HG02973 (cell line): ENCODE results near the gene CDC42EP2.
"Not testable (repeated sequence)": the region's sequence is repeated elsewhere in the genome, so short reads cannot be mapped to it uniquely, and the experiment has no call there.

Source experiments
- ATAC-seq: cut with Tn5 transposase; IDR thresholded peaks from one replicate; pipeline ENCODE4 v1.9.1; 2021; ENCODE audit warnings: moderate library complexity; ENCODE audit not compliant: unreplicated experiment

Gene CDC42EP2

DNA sequence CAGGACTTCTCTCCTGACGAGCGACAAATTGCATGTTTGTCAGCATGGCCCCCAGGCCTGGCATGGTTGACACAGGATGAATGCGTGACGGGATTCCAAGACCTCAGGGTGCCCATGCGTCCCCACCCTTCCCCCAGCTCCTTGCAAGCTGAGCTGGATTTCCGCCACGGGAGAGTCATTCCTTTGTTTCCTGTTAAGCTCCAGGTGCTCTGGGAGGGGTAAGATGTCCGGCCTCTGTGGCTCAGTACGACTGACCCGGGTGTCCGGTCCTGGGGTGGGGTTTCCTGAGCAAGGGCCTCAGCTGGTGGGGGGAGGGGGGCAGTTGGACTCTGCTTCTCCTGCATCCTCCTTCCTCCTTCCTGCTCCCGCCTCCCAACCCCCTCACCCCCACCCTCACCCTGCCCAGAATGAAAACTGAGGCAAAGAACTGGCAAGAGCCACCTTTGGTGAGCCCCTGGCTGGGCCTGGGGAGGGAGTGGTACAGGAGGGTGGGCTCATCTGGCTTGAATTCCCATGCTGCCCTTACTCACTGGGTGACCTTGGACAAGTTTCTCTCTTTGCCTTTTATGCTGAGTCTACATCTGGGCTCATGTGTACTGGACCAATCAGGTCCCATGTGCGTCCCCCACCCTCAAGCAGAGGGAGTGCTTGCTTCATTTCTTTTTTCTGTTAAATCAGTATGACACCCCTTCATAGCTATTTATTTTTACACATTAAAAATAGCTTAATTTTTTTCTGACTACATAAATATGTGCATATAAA, 2.5 kb downstream of the CDC42EP2 start:
- no peak for ATAC-seq

DNA sequence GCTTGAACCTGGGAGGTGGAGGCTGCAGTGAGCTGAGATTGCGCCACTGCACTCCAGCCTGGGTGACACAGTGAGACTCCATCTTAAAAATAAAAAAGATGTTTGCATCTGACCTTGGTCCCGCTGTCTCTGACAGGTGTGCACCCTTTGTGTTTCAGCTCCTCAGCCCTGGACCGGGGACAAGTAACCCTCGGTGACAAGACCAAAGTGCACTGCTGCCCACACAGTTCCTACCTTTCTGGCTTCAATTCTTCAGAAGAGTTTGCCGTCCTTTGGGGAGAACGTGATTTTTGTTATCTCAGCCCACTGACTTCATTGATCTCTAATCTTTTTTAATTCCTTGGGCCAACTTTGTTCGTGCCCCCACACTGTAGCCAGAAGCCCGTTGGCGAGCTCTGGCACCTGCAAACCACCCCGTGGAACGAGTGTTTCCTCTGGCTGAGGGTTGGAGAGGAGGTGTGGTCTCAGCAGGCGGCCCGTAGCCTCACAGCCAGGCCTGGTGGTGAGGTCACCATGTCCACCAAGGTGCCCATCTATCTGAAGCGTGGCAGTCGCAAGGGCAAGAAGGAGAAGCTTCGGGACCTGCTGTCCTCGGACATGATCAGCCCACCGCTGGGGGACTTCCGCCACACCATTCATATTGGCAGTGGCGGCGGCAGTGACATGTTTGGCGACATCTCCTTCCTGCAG, 5.9 kb downstream of the CDC42EP2 start:
- no peak for ATAC-seq

DNA sequence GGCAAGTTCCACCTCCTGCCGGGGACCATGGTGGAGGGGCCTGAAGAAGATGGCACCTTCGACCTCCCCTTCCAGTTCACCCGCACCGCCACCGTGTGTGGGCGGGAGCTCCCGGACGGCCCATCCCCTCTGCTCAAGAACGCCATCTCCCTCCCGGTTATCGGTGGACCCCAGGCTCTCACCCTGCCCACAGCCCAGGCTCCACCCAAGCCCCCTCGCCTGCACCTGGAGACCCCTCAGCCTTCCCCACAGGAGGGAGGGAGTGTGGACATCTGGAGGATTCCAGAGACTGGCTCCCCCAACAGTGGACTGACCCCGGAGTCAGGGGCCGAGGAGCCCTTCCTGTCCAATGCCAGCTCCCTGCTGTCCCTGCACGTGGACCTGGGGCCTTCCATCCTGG, 6.4 kb downstream of the CDC42EP2 start:
- ATAC-seq: no peak

DNA sequence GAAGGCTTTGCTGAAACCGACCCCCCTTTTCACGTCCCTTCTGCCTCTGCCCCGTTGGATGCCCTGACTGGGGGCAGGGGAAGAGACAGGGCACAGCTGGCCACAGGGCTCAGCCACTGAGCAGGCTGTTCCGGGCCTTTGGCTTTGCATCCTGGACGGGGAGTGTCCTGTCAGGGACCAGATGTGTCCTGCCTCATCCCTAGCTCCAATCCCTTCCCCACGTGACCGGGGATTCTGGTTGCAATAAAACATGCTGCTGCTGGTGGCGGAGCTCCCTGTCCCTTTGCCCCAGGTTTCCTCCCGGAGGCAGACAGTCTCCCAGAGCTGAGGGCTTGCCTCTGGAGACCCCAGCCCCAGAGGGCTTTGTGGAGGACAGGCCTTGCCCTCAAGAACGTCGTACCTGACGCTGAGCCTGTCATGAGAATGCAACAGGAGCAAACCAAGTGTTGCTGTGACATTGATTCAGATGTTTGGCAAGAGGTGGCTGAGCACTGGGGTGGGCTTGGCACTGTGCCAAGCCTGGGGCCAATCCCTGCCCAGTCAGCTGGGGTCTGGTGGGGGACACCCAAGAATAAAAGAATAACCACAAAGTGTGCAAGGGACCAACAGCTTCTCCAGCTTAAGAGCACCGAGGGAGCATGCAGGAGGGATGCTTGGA, 7.3 kb downstream of the CDC42EP2 start:
- no peak for ATAC-seq

GRCh38 chr11:65323813-65324212, 9.1 kb downstream of the CDC42EP2 start:
- ATAC-seq: no peak

- no peak for ATAC-seq
These were observed 10.8 kb downstream of the CDC42EP2 start for GRCh38 chr11:65325435-65325834.

GRCh38 chr11:65327021-65327420, 12.4 kb downstream of the CDC42EP2 start:
- no peak for ATAC-seq

DNA sequence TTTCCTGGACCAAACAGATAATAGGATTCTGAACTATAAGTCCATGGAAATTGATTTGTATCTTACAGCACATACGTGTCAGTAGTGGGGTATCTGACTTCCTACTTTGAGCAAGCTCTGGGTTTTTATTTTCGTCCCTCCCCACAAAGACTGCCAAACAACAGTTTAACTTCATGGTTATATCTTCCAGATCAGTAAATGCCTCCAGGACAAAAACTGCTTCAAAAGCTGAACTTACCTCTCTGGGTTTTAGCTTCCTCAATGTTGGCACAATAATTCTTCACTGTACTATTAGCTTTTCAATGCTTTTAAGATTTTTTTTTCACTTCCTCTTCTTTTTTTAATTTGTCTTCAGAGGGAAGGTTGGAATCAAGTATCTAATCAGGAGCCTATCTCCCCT, 14.8 kb downstream of the CDC42EP2 start:
- no peak for ATAC-seq

- ATAC-seq: no peak
These were observed 15.3 kb downstream of the CDC42EP2 start for GRCh38 chr11:65329944-65330403.

DNA sequence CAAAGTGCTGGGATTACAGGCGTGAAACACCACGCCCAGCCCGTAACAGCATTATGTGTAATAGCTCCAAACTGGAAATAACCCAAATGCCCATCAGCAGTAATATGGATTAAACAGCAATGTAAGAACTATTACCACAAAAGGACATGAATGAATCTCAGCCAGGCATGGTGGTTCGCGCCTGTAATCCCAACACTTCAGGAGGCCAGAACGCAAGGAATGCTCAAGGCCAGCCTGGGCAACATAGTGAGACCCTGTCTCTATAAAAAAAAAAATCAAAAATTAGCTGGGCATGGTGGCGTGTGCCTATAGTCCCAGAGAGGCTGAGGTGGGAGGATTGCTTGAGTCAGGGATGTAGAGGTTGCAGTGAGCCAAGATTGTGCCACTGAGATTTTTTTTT, 15.9 kb downstream of the CDC42EP2 start:
- no peak for ATAC-seq

- ATAC-seq: not testable (repeated sequence)
These were observed 17.9 kb downstream of the CDC42EP2 start for GRCh38 chr11:65332591-65332990.

DNA sequence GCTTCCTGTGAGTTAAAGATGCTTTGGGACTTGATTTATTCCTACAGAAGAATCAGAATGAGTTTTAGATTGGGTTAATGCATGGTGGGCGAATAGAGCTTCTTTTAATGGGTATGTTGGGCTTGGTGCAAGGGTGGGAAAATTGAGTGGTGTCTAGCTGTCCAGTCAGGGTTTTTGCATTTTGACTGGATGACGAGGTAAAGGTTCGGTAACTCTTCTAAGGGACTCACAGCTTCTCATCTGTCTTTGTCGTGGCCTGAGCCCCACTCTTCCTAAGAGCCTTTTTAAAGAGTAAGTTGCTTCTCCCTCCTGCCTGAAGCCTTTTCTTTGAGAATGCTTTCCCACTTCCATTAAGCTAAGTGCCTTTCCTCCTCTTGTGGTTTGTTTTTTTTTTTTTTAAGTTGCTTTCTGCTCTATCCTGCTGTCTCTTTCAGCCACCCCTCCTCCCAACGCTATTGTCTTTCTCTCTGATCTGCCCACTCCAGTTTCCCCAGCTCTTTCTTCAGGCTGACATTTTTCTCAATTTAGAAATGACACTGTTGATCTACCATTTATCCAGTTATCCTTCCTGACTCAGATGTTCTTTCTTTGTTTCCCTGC, 20.1 kb downstream of the CDC42EP2 start:
- ATAC-seq: no peak

- no peak for ATAC-seq
These were observed 24.0 kb downstream of the CDC42EP2 start for GRCh38 chr11:65338676-65339075.

DNA sequence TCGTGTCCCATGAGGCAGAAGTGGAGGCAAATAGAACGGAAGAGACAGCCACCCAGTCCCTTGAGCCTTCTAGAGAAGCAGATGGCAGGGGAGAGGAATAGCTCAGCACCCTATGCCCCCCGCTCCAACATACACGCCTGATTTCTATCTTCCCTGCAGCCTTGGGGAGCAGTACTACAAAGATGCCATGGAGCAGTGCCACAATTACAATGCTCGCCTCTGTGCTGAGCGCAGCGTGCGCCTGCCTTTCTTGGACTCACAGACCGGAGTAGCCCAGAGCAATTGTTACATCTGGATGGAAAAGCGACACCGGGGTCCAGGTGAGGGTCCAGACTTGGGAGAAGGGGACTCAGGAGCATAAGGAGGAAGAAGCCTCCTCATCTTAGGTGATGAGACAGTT, 25.6 kb downstream of the CDC42EP2 start:
- no peak for ATAC-seq

DNA sequence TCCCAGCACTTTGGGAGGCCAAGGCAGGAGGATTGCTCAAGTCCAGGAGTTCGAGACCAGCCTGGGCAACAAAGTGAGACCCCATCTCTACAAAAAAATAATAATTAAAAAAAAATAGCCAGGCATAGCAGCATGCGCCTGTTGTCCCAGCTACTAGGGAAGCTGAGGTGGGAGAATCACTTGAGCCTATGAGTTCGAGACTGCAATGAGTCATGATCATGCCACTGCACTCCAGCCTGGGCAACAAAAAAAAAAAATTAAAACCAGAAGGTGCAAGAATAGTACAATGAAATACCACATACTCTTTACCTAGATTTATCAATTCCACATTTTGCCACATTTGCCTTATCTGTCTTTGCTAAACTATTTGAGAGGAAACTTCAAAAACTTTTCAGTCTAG, 27.2 kb downstream of the CDC42EP2 start:
- ATAC-seq: no peak

- ATAC-seq: no peak
These were observed 36.8 kb downstream of the CDC42EP2 start for GRCh38 chr11:65351511-65351910.

DNA sequence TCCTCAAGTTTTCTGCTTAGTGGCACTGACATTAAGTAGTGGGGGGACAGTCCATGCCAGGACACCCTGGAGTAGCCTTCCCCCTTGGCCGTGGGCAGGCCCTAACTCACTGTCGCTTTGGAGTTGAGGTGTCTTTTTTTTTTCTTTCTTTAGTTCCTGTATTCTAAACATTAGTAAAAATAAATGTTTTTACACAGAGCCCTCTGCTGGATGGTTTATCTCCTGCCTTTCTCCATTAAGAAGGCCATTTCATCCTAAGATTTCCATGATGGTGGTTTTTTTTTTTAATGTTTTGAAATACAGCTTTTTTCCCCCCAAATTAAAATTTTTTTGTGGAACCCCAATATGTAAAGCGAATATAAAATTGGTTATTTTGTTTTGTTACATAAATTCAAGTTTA, 38.1 kb downstream of the CDC42EP2 start:
- ATAC-seq: no peak

GRCh38 chr11:65353376-65353775, 38.7 kb downstream of the CDC42EP2 start:
- ATAC-seq: no peak

- ATAC-seq: no peak
These were observed 39.2 kb downstream of the CDC42EP2 start for GRCh38 chr11:65353900-65354264.

DNA sequence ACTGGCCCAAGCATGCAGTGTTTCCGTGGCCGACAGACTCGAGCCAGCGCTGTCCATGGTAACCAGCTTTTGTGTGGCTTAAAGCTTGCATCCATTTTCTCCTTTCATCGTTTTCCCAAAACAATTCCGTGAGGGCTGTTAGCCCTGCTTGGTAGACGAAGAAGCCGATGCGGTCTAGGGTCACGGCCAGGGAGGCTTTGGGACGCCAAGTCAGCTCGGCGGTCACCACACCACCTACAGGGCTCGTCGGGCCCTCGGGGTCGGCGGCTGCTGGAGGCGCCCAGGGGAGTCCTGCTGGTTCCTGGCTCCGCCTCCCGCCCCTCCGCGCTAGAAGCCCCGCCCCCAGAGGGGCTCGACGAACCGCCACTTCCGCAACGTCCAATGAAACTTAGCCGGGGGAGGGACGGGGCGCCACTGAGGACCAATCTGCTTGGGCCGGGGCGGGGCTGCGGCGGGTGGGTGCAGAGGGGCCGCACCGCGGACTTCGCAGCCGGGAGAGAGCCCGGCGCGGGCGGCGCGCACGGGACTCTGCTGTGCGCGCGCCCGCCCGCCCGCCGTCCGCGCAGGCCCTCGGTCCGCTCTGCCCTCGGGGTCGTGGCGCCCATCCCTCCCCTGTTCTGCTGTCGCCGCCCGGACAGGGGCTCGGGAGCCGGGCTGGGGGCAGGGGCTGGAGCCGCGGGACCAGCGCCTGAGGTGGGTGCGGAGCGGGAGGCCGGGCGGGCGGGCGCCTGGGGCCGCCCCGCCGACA, 39.8 kb downstream of the CDC42EP2 start, which contains the start of gene TIGD3:
TIGD3 (plus strand) TSS at position 487 of the 748 bp plus-strand sequence. CDS start 1,058 bp downstream, outside the sequence.
- ATAC-seq: peak; percentile 74
